Activated B cell treated with CpG ODN at 0.5 μM for 24 hours (primary cell): ENCODE data around the gene NRAP. TPM values are rescaled to one million over a fixed set of nuclear protein-coding genes. Genes with fewer than 3 reads are reported as not detected.

ENCODE experiments used
- ATAC-seq: fragments of 200-7000 bp; cut with Tn5 transposase; one replicate; pipeline ENCODE4 v1.10.0; 2021; ENCODE audit warnings: low read depth, mild to moderate bottlenecking, moderate library complexity
- CTCF ChIA-PET: fragments of 350-600 bp; sonication (Branson Sonifier 250); formaldehyde crosslinking; loops from one replicate; lab custom pipeline; 2021; ENCODE audit warnings: antibody characterized with exemption; lab: Charles Lee
- POLR2A ChIA-PET: fragments of 350-600 bp; sonication (Branson Sonifier 250); formaldehyde crosslinking; loops from one replicate; lab custom pipeline; 2021; ENCODE audit warnings: antibody characterized with exemption; lab: Charles Lee
- DNase-seq: peaks from one replicate; pipeline ENCODE4 v3.0.0; 2022
- H3K27ac Mint-ChIP-seq: one replicate; pipeline ENCODE4 v1.8.0; 2020; ENCODE audit warnings: mixed read lengths
- H3K27me3 Mint-ChIP-seq: one replicate; pipeline ENCODE4 v1.8.0; 2021; ENCODE audit warnings: mixed read lengths
- H3K36me3 Mint-ChIP-seq: one replicate; pipeline ENCODE4 v1.8.0; 2021; ENCODE audit warnings: low read depth, mixed read lengths
- H3K4me1 Mint-ChIP-seq: one replicate; pipeline ENCODE4 v1.8.0; 2021; ENCODE audit warnings: mixed read lengths
- H3K4me3 Mint-ChIP-seq: one replicate; pipeline ENCODE4 v1.8.0; 2020; ENCODE audit warnings: mild to moderate bottlenecking, mixed read lengths
- H3K9me3 Mint-ChIP-seq: one replicate; pipeline ENCODE4 v1.8.0; 2020; ENCODE audit warnings: mixed read lengths
- CTCF ChIP-seq: fragments of 200-600 bp; IDR thresholded peaks from one replicate; pipeline ENCODE4 v1.8.0; 2022; ENCODE audit warnings: antibody characterized with exemption, mild to moderate bottlenecking
- intact Hi-C: fragments of 100-400 bp; cut with micrococcal nuclease; formaldehyde crosslinking; loops from one replicate; pipeline ENCODE4 v1.15.1; 2024
- total RNA-seq: library from RNA; stranded (reverse); gene quantifications from 2 replicates; pipeline ENCODE4 v1.2.3, GENCODE V29; 2022

The NRAP gene
- total RNA-seq, 1 donor from 2014 or later: not detected

- Mint-ChIP-seq H3K27ac (no peak overlapping the region), H3K36me3 (no peaks in the 10 kb centered on the region), H3K27me3 (peaks cover 2% of the 10 kb centered on the region), H3K4me3 (no peak overlapping the region), H3K9me3 (no peaks in the 10 kb centered on the region), H3K4me1 (no peaks in the 10 kb centered on the region)
- intact Hi-C loops: no loop called here
- TF ChIP-seq CTCF: no peak
- ChIA-PET POLR2A (no interaction called here), CTCF (no interaction called here)
- no peak for DNase-seq
- no peak for ATAC-seq
Measured at GRCh38 chr10:113576852-113577251, 87.0 kb downstream of the NRAP start.

- Mint-ChIP-seq H3K9me3 (no peaks in the 10 kb centered on the region), H3K27ac (no peak overlapping the region), H3K4me1 (no peaks in the 10 kb centered on the region), H3K27me3 (peaks cover 2% of the 10 kb centered on the region), H3K4me3 (no peak overlapping the region), H3K36me3 (no peaks in the 10 kb centered on the region)
- TF ChIP-seq CTCF: no peak
- intact Hi-C loops: no loop called here
- ChIA-PET POLR2A (no interaction called here), CTCF (interaction anchor here (1.3 kb wide), 1 partner anchor 10 kb away, joined by 5 read pairs; no protein-coding TSS in a partner anchor)
- ATAC-seq (no peak), DNase-seq (no peak)
Measured at GRCh38 chr10:113573368-113573767, 90.5 kb downstream of the NRAP start.

- no peaks in the 10 kb centered on the region for H3K4me1 Mint-ChIP-seq
- CTCF ChIA-PET: interaction anchor here (1.3 kb wide), 1 partner anchor 9 kb away, joined by 5 read pairs; no protein-coding TSS in a partner anchor
Measured at GRCh38 chr10:113572520-113573290, 91.1 kb downstream of the NRAP start.

GRCh38 chr10:113569576-113569975, 94.3 kb downstream of the NRAP start:
- no peak for DNase-seq
- POLR2A ChIA-PET: no interaction called here
- CTCF ChIA-PET: no interaction called here
- no peaks in the 10 kb centered on the region for H3K4me1 Mint-ChIP-seq
- no peaks in the 10 kb centered on the region for H3K27me3 Mint-ChIP-seq
- no peak overlapping the region for H3K27ac Mint-ChIP-seq
- no peaks in the 10 kb centered on the region for H3K36me3 Mint-ChIP-seq
- intact Hi-C loops: no loop called here
- ATAC-seq: no peak
- H3K9me3 Mint-ChIP-seq: no peaks in the 10 kb centered on the region
- no peak for TF ChIP-seq CTCF
- no peak overlapping the region for H3K4me3 Mint-ChIP-seq

More at GRCh38 chr10:113572520-113573290, 91.1 kb downstream of the NRAP start:
- intact Hi-C loops: no loop called here
- H3K4me3 Mint-ChIP-seq: no peak overlapping the region
- no peak for ATAC-seq
- POLR2A ChIA-PET: no interaction called here
- no peak for TF ChIP-seq CTCF
- no peak for DNase-seq
- no peak overlapping the region for H3K27ac Mint-ChIP-seq
- no peaks in the 10 kb centered on the region for H3K9me3 Mint-ChIP-seq
- peaks cover 2% of the 10 kb centered on the region for H3K27me3 Mint-ChIP-seq
- no peaks in the 10 kb centered on the region for H3K36me3 Mint-ChIP-seq

GRCh38 chr10:113566888-113567287, 97.0 kb downstream of the NRAP start:
- H3K9me3 Mint-ChIP-seq: no peaks in the 10 kb centered on the region
- H3K36me3 Mint-ChIP-seq: no peaks in the 10 kb centered on the region
- no peak for DNase-seq
- no peak for TF ChIP-seq CTCF
- CTCF ChIA-PET: no interaction called here
- intact Hi-C loops: no loop called here
- H3K27ac Mint-ChIP-seq: no peak overlapping the region
- peaks cover 5% of the 10 kb centered on the region for H3K4me1 Mint-ChIP-seq
- POLR2A ChIA-PET: no interaction called here
- no peaks in the 10 kb centered on the region for H3K27me3 Mint-ChIP-seq
- H3K4me3 Mint-ChIP-seq: no peak overlapping the region
- no peak for ATAC-seq
